Panc1 (cell line): ENCODE data around the gene AGBL2. TPM values are rescaled to one million over a fixed set of nuclear protein-coding genes. Genes with fewer than 3 reads are reported as not detected.

Experiments
- ATAC-seq: fragments of 200-7000 bp; cut with Tn5 transposase; 2 replicates; pipeline ENCODE4 v1.9.1; 2020; ENCODE audit warnings: mild to moderate bottlenecking, moderate library complexity
- BruUV-seq: library from RNA; stranded (reverse); fragments of 400-500 nt; replicated peaks from 2 replicates; lab custom pipeline; 2021; lab: Mats Ljungman, UMichigan
- CTCF ChIA-PET: fragments of 300-600 bp; sonication (Branson Sonifier 250); formaldehyde crosslinking; loops from one replicate; lab custom pipeline; 2022; ENCODE audit warnings: antibody characterized with exemption; lab: Charles Lee
- POLR2A ChIA-PET: fragments of 300-600 bp; sonication (Branson Sonifier 250); formaldehyde crosslinking; loops from one replicate; lab custom pipeline; 2022; ENCODE audit warnings: antibody characterized with exemption; lab: Charles Lee
- DNase-seq: peaks from one replicate; pipeline ENCODE4 v3.0.0-alpha.2; 2010; ENCODE audit warnings: low read depth, low spot score
- H3K27ac ChIP-seq: 2 replicates; pipeline ENCODE4 v1.5.1; 2011; ENCODE audit warnings: mild to moderate bottlenecking, low read length, inconsistent platforms
- H3K27me3 ChIP-seq: fragments of 200-500 bp; sonication (Bioruptor generic); 2 replicates; pipeline ENCODE4 v1.6.0; 2014; ENCODE audit warnings: low read length, inconsistent platforms; ENCODE audit not compliant: control insufficient read depth, insufficient read depth
- H3K36me3 ChIP-seq: fragments of 200-500 bp; sonication (Bioruptor generic); 2 replicates; pipeline ENCODE4 v1.5.1; 2014; ENCODE audit warnings: inconsistent platforms, mild to moderate bottlenecking, low read length, moderate library complexity; ENCODE audit not compliant: control insufficient read depth, insufficient read depth
- H3K4me1 ChIP-seq: 2 replicates; pipeline ENCODE4 v1.5.1; 2011; ENCODE audit warnings: inconsistent platforms, mild to moderate bottlenecking, low read length, moderate library complexity; ENCODE audit not compliant: control insufficient read depth, insufficient read depth
- H3K4me3 ChIP-seq, 2 experiments: 2 replicates each; pipeline ENCODE4 v1.5.1; 2011 to 2012; ENCODE audit warnings: low read depth in 2 of 2, low read length in 2 of 2, mild to moderate bottlenecking in 2 of 2, inconsistent platforms in 1 of 2, moderate library complexity in 1 of 2
- H3K9me3 ChIP-seq: fragments of 200-500 bp; sonication (Bioruptor generic); 2 replicates; pipeline ENCODE4 v1.5.1; 2014; ENCODE audit warnings: low read depth, mild to moderate bottlenecking, inconsistent platforms, low read length, moderate library complexity; ENCODE audit not compliant: control insufficient read depth, insufficient read depth
- CTCF ChIP-seq: fragments of 450-650 bp; IDR thresholded peaks from 2 replicates; pipeline ENCODE4 v1.5.1; 2017; ENCODE audit warnings: mild to moderate bottlenecking
- POLR2AphosphoS5 ChIP-seq: IDR thresholded peaks from 2 replicates; pipeline ENCODE4 v1.6.1; 2012; ENCODE audit warnings: mild to moderate bottlenecking, low read depth, low read length, moderate library complexity
- REST ChIP-seq, 2 experiments: IDR thresholded peaks; 2 replicates each; pipeline ENCODE4 v1.6.1; 2011 to 2012; ENCODE audit warnings: low read depth in 2 of 2, control low read depth in 1 of 2, low read length in 1 of 2, mild to moderate bottlenecking in 1 of 2, moderate library complexity in 1 of 2; ENCODE audit not compliant: insufficient read depth in 1 of 2
- SIN3A ChIP-seq: IDR thresholded peaks from 2 replicates; pipeline ENCODE4 v1.6.1; 2012; ENCODE audit warnings: low read depth, mild to moderate bottlenecking, low read length, moderate library complexity, borderline replicate concordance; ENCODE audit not compliant: insufficient read depth
- TCF7L2 ChIP-seq: IDR thresholded peaks from 2 replicates; pipeline ENCODE4 v1.6.1; 2011; ENCODE audit warnings: mild to moderate bottlenecking, low read depth, low read length, inconsistent platforms
- in situ Hi-C: cut with HindIII; loops from 2 replicates; pipeline ENCODE4 v1.10.0; 2016; ENCODE audit warnings: low sequenced_read_pairs, low pct_unique_long_range_greater_than_20kb
- intact Hi-C: fragments of 100-400 bp; cut with micrococcal nuclease; formaldehyde crosslinking; loops from one replicate; pipeline ENCODE4 v1.10.0; 2022; ENCODE audit not compliant: unreplicated experiment
- total RNA-seq: library from RNA; stranded (reverse); gene quantifications from one replicate; pipeline ENCODE4 v1.2.1, GENCODE V29; 2021; ENCODE audit not compliant: unreplicated experiment

The AGBL2 gene
- total RNA-seq, 1 experiment from 2014 or later: 6.8 TPM

GRCh38 chr11:47716692-47717091 is 1.5 kb upstream of the AGBL2 start:
- ChIA-PET POLR2A (no interaction called here), CTCF (interaction anchor here (0.6 kb wide), 1 partner anchor 20 kb away, joined by 5 read pairs; no protein-coding TSS in a partner anchor)
- H3K27me3 ChIP-seq: no peaks in the 10 kb centered on the region
- TF ChIP-seq TCF7L2 (no peak), POLR2AphosphoS5 (no peak), REST (IDR thresholded peaks at IDR 0.05; ENCODE audit: insufficient read depth in 1 of 2, low read depth in 2 of 2, low read length in 1 of 2) (no peak), CTCF (no peak), SIN3A (no peak)
- H3K9me3 ChIP-seq: no peaks in the 10 kb centered on the region
- 0 out of 2 replicates have a peak overlapping the region, but pooled peaks have one; percentile 6 for H3K27ac ChIP-seq
- BruUV-seq: TSS peak; percentile 50
- DNase-seq: no peak
- H3K4me3 ChIP-seq: no peak overlapping the region
- 0 out of 2 replicates have a peak, but pooled peaks have one; percentile 13 for ATAC-seq
- peaks cover 24% of the 10 kb centered on the region for H3K36me3 ChIP-seq
- intact Hi-C loops (loop anchor here (2.0 kb wide), 1 partner anchor 74 kb away; the partner anchor contains the start of gene MTCH2), in situ Hi-C loops (no loop called here)
- peaks cover 6% of the 10 kb centered on the region; the same call in 1 of the 2 replicates for H3K4me1 ChIP-seq

GRCh38 chr11:47714554-47715081 is 551 bp downstream of the AGBL2 start:
- intact Hi-C loops: no loop called here
- POLR2A ChIA-PET: interaction anchor here (1.0 kb wide), 1 partner anchor 71 kb away, joined by 11 read pairs; no protein-coding TSS in a partner anchor
- in situ Hi-C loops: no loop called here

More at GRCh38 chr11:47714554-47715081, 551 bp downstream of the AGBL2 start:
- H3K4me3 ChIP-seq: peak overlapping the region; percentile 65 to 91
- H3K27me3 ChIP-seq: no peaks in the 10 kb centered on the region
- ATAC-seq: peak; percentile 64
- H3K36me3 ChIP-seq: peaks cover 15% of the 10 kb centered on the region
- H3K4me1 ChIP-seq: peaks cover 6% of the 10 kb centered on the region; the same call in 1 of the 2 replicates
- H3K9me3 ChIP-seq: no peaks in the 10 kb centered on the region
- TF ChIP-seq CTCF (no peak), SIN3A (no peak), TCF7L2 (no peak), REST (IDR thresholded peaks at IDR 0.05; ENCODE audit: insufficient read depth in 1 of 2, low read depth in 2 of 2, low read length in 1 of 2) (no peak), POLR2AphosphoS5 (no peak)
- CTCF ChIA-PET: no interaction called here
- no TSS peak for BruUV-seq
- DNase-seq: no peak
- H3K27ac ChIP-seq: peak overlapping the region; percentile 95
